GM21529 (cell line): ENCODE results near the gene SLC24A4.

Experiments
- ATAC-seq: cut with Tn5 transposase; IDR thresholded peaks from one replicate; pipeline ENCODE4 v1.9.1; 2021; ENCODE audit not compliant: unreplicated experiment

SLC24A4 gene

DNA sequence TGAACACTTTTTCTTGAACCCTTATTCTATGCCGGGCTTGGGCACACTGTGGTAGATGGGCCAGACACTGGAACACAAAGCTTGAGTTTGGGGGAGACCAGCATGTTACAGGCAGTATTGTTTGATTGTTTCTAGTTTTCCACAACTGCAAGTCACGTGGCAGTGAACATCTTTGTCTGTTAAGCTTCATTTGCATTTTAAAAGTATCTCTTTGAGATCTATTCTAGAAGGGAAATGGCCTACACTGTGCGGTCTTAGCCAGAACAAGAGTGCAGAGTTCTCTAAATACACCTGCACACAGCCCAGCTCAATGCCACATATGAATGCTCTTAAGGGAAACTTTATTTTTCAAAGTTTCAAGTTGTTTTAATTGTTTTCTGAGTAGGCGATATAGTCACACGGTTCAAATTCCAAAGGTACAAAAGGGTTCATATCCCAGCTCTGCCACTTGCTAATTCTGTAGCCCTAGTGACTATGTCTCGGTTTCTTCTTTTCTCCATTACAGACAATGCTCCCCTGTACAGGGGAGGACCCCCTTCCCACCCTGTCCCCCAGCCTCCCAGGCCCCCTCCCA, 215.5 kb downstream of the SLC24A4 start:
- ATAC-seq: peak; percentile 90

GRCh38 chr14:92539419-92539818, 216.5 kb downstream of the SLC24A4 start:
- ATAC-seq: no peak

DNA sequence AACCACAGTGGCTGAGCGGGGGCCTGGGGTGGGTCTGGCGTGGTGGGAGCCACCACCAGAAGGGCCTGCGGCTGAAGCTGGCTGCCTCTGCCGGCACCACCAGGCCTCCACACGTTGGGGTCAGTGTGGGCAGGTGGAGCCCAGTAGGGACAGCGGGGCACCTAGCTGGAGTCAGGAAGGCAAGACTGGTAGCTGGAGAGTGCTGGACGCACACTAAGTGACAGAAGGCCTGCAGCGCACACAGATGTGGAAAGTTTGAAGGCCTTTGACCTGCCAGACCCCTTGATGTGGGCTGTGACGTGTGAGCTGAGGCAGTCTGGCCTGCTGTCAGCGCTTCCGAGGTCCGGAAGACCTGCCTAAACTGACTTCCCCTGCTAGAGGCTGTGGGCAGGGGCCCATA, 216.9 kb downstream of the SLC24A4 start:
- ATAC-seq: no peak

DNA sequence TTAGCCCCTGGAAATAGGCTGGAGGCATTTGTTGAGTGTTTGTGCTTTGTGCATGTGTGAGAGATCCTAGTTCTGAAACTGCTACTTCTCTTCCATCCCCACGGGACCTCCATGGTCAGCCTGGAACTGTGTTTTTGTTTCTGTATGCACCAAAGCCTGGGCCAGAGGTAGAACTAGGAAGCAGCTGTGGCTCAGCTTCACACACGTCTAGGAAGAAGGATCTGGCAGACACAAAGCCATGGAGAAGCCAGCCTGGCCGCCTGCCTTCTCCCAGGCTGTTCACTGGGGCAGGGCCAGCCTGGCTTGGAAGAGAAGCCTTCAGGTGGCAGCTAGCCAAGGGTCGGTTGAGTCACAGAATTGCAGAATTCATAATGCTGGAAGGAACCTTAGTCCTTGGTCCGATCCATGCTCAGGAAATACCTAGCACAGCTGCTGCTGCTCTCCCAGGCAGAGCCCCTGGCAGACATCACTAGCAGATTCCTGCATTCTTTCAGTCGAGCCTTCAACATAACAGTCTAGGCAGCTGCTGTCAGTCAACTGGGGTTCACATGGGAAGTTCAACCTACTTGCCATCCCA, 217.6 kb downstream of the SLC24A4 start:
- ATAC-seq: no peak

DNA sequence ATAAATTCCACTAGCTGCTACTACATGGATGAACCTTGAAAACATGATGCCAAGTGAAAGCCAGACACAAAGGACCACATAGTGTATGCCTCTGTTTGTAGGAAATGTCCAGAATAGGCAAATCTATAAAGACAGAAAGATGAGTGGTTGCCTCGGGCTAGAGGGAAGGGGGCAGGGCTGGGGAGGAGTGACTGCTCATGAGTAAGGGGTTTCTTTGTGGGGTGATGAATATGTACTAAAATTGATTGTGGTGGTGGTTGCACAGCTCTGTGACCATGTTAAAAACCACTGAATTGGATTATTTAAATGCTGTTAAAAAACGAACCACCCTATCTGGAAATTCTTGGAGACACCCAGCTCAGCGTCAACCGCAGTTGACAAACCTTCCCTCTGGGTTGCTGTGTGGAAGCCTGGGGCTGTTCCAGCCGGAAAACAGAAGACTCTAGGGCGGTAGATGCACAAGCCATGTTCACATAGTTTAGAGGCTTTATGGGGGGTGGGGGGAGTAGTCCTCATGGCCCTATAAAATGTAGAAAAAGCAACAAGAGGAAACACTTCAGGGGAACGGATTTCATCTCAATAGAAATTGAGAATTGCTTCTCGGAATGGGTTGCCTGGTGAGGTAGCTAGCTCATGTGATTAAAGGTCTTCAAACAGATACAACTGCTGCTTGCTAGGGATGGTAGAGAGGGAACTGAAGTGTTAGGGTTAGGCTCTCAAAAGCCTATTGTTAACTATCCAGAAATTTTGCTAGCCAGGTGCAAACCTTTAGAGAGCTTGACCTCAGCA, 220.0 kb downstream of the SLC24A4 start:
- no peak for ATAC-seq

DNA sequence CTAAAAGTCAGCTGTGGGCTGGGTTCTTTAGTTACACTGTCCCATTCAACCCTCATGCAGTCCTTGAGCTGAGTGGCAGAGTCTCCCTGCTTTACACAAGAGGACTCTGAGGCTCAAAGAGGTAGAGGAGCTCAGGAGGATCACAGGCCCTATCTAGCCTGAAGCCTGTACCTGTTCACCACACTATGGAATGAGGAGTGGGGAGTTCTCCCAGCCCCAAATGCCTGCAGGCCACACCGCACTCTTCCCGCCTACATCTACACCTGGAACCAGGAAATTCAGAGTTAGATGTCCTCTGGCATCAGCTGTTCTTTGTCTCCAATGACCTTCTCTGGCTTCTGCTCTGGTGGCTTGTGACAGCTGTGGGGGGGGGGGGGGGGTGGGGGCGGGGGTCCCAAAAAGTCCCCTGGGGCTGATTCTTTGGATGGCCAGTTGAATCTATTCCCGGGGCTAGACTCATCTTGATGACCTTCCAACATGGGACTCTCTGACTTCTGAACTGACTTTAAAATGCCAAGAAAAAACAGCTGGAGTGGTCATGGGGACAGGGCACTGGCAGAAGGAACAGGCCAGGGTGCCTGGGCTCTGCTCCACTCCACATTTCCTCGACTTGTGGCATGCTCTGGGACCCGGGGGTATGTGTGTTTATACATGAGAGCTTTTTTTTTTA, 221.2 kb downstream of the SLC24A4 start:
- ATAC-seq: no peak

DNA sequence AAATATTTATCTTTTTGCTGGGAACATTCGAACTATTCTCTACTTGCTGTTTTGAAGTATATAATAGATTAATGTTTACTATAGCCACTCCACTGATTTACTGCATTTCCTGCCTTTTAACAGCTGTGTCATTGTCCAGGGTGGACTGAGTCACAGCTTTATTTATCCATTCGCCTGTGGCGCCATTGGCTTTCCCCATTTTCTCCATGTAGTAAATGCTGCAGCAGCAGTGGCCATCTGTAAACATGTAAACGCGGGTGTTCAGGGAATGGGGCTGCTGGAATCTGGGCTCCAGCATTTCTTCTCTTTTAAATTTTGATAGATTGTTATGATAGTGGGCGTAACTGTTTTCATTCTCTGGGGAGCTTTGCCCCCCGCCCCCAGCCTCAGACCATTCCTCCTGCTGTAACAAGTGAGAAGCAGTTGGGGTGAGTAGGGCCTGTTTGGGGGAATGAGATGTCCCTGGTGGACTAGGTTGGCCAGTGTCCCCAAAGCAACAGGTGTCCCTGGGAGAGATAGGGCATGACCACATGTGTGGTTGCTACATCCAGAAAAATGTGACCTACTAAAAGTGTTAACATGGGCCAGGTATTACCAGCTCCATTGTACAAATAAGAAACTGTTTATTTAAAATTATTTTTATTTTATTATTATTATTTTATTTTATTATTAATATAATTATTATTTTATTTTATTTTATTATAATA, 223.5 kb downstream of the SLC24A4 start:
- ATAC-seq: no peak

GRCh38 chr14:92549105-92549858, 226.3 kb downstream of the SLC24A4 start:
- no peak for ATAC-seq

DNA sequence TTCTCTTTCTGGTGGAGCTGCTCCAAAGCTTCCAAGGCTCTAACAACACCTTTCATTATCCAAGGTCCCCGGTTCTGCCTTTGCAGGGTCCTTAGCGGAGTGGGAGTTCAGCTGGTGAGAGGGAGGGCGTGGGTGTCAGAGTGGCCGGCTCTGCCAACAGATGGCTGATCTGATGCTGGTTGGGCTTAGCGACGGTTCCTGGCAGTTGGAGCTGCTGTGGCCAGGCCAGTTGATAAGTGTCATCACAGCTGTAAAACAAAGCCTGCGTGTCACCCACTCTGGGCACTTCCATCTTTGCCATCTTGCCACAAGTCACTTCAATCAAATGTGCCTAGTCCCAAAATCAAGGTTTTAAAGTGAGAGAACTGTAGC, 226.9 kb downstream of the SLC24A4 start:
- no peak for ATAC-seq
